CD14-positive monocyte (primary cell): ENCODE results near the gene IZUMO1. TPM values are rescaled to one million over a fixed set of nuclear protein-coding genes. Genes with fewer than 3 reads are reported as not detected.
A peak's percentile ranks its signal among the peaks of the same experiment; 100 is the strongest.

Experiments used
- DNase-seq, 3 donors: peaks; one replicate each; pipeline ENCODE4 v3.0.0-alpha.2; 2011 to 2022
- H2AFZ ChIP-seq: 2 replicates; pipeline ENCODE4 v1.6.0; 2012; ENCODE audit warnings: mild to moderate bottlenecking, low read depth, low read length, inconsistent platforms; ENCODE audit not compliant: insufficient read depth, poor library complexity, severe bottlenecking
- H3K27ac ChIP-seq, 2 donors: 1 replicate in 1 of 2; 2 replicates in 1 of 2; pipeline ENCODE4 v1.5.1; 2012 to 2013; ENCODE audit warnings: low read length in 2 of 2, control low read depth in 1 of 2, inconsistent platforms in 1 of 2, low read depth in 1 of 2, mild to moderate bottlenecking in 1 of 2
- H3K27me3 ChIP-seq, 2 donors: one replicate each; pipeline versions ENCODE4 v1.6.0 to v1.6.1; 2011 to 2013; ENCODE audit warnings: low read length in 2 of 2; ENCODE audit not compliant: control insufficient read depth in 2 of 2, insufficient read depth in 2 of 2
- H3K36me3 ChIP-seq, 2 donors: replicated peaks in 1 of 2; 1 replicate in 1 of 2; 2 replicates in 1 of 2; pipeline versions ENCODE4 v1.5.1 to v1.6.1; 2012 to 2013; ENCODE audit warnings: low read length in 2 of 2, control low read depth in 1 of 2, inconsistent platforms in 1 of 2, mild to moderate bottlenecking in 1 of 2; ENCODE audit not compliant: insufficient read depth in 2 of 2, control insufficient read depth in 1 of 2
- H3K4me1 ChIP-seq, 2 donors: 1 replicate in 1 of 2; 2 replicates in 1 of 2; pipeline versions ENCODE4 v1.5.1 to v1.6.1; 2012 to 2013; ENCODE audit warnings: low read length in 2 of 2, control low read depth in 1 of 2, inconsistent platforms in 1 of 2, mild to moderate bottlenecking in 1 of 2, moderate library complexity in 1 of 2; ENCODE audit not compliant: insufficient read depth in 2 of 2, control insufficient read depth in 1 of 2
- H3K4me2 ChIP-seq: replicated peaks from 2 replicates; pipeline ENCODE3; 2012; ENCODE audit warnings: low read length, moderate library complexity, mild to moderate bottlenecking; ENCODE audit not compliant: poor library complexity, severe bottlenecking; ENCODE audit errors: extremely low read depth
- H3K4me3 ChIP-seq, 3 experiments: fragments of 200-600 bp in 1 of 3; sonication (generic) in 1 of 3; replicated peaks in 1 of 3; 1 replicate in 2 of 3; 2 replicates in 1 of 3; pipeline ENCODE4 v1.5.1; 2011 to 2013; ENCODE audit warnings: low read length in 3 of 3, mild to moderate bottlenecking in 3 of 3, control low read depth in 2 of 3, low read depth in 2 of 3, inconsistent platforms in 1 of 3, moderate library complexity in 1 of 3
- H3K79me2 ChIP-seq: 2 replicates; pipeline ENCODE4 v1.6.0; 2012; ENCODE audit warnings: mild to moderate bottlenecking, control low read depth, inconsistent platforms, low read length, moderate library complexity; ENCODE audit not compliant: insufficient read depth
- H3K9ac ChIP-seq: 2 replicates; pipeline ENCODE4 v1.6.0; 2017; ENCODE audit warnings: low read length, mild to moderate bottlenecking; ENCODE audit not compliant: insufficient read depth, poor library complexity, severe bottlenecking
- H3K9me3 ChIP-seq, 2 donors: replicated peaks in 1 of 2; 1 replicate in 1 of 2; 2 replicates in 1 of 2; pipeline versions ENCODE4 v1.5.1 to v1.6.1; 2012 to 2013; ENCODE audit warnings: low read length in 2 of 2, control low read depth in 1 of 2; ENCODE audit not compliant: control insufficient read depth in 1 of 2, insufficient read depth in 1 of 2
- H4K20me1 ChIP-seq: 2 replicates; pipeline ENCODE4 v1.6.0; 2012; ENCODE audit warnings: mild to moderate bottlenecking, low read length, control low read depth, moderate library complexity; ENCODE audit not compliant: insufficient read depth
- H3K27ac Mint-ChIP-seq, 7 donors: one replicate each; pipeline ENCODE4 v1.8.0; 2020; ENCODE audit warnings: mild to moderate bottlenecking in 7 of 7, mixed read lengths in 7 of 7, moderate library complexity in 6 of 7, inconsistent platforms in 2 of 7
- H3K27me3 Mint-ChIP-seq, 3 donors: one replicate each; pipeline ENCODE4 v1.8.0; 2021 to 2022; ENCODE audit warnings: low read depth in 3 of 3, mild to moderate bottlenecking in 3 of 3, mixed read lengths in 3 of 3, moderate library complexity in 3 of 3, inconsistent platforms in 1 of 3
- H3K36me3 Mint-ChIP-seq, 2 donors: one replicate each; pipeline ENCODE4 v1.8.0; 2020; ENCODE audit warnings: mixed read lengths in 2 of 2, inconsistent platforms in 1 of 2, mild to moderate bottlenecking in 1 of 2
- H3K4me1 Mint-ChIP-seq: one replicate; pipeline ENCODE4 v1.8.0; 2020; ENCODE audit warnings: mild to moderate bottlenecking, mixed read lengths
- H3K4me3 Mint-ChIP-seq, 2 donors: one replicate each; pipeline ENCODE4 v1.8.0; 2020; ENCODE audit warnings: mild to moderate bottlenecking in 2 of 2, mixed read lengths in 2 of 2, moderate library complexity in 1 of 2
- H3K9me3 Mint-ChIP-seq, 7 donors: one replicate each; pipeline ENCODE4 v1.8.0; 2020 to 2022; ENCODE audit warnings: mixed read lengths in 7 of 7, mild to moderate bottlenecking in 6 of 7, moderate library complexity in 6 of 7, inconsistent platforms in 2 of 7
- CTCF ChIP-seq: fragments of 200-600 bp; IDR thresholded peaks from one replicate; pipeline ENCODE4 v1.8.0; 2022; ENCODE audit warnings: antibody characterized with exemption, mild to moderate bottlenecking
- WGBS: methylation state at CpG from one replicate; pipeline ENCODE4 v1.1.5; 2013; ENCODE audit warnings: missing lambda C conversion rate; ENCODE audit not compliant: insufficient coverage; 5-methylcytosine and 5-hydroxymethylcytosine counted together
- intact Hi-C, 2 donors: fragments of 100-400 bp; cut with micrococcal nuclease; formaldehyde crosslinking; loops; one replicate each; pipeline versions ENCODE4 v1.15.0 to v1.15.1; 2023
- polyA minus RNA-seq: library from RNA; depleted of rRNA, polyadenylated mRNA; stranded (reverse); fragments of >200 nt; gene quantifications from 2 replicates; pipeline ENCODE4 v1.2.3, GENCODE V29; 2012
- polyA plus RNA-seq, 3 donors: library from polyadenylated mRNA; depleted of rRNA in 1 of 3; unstranded in 2 of 3; stranded (reverse) in 1 of 3; fragments of 300-500 nt in 2 of 3; fragments of >200 nt in 1 of 3; fragmentation: Illumina TruSeq in 2 of 3; gene quantifications; 1 replicate in 2 of 3; 2 replicates in 1 of 3; pipeline ENCODE4 v1.2.3, GENCODE V29; 2012 to 2021
- total RNA-seq, 12 experiments: library from RNA in 1 of 12; stranded (reverse) in 1 of 12; fragments of 120-200 nt in 1 of 12; gene quantifications; one replicate each; pipeline ENCODE4 v1.2.4 and lab custom pipeline; 2013 to 2026; ENCODE audit warnings: mixed read lengths in 6 of 12, inconsistent platforms in 1 of 12

Gene IZUMO1
- not detected for total RNA-seq (2013)
- not detected for polyA plus RNA-seq
- polyA minus RNA-seq = 0.08 TPM in 1 of 2 replicates, not detected in the other
- 0.06 to 13.6 (median 2.0) reads per million in 11 experiments for total RNA-seq (lab: John Stamatoyannopoulos, UW)

DNA sequence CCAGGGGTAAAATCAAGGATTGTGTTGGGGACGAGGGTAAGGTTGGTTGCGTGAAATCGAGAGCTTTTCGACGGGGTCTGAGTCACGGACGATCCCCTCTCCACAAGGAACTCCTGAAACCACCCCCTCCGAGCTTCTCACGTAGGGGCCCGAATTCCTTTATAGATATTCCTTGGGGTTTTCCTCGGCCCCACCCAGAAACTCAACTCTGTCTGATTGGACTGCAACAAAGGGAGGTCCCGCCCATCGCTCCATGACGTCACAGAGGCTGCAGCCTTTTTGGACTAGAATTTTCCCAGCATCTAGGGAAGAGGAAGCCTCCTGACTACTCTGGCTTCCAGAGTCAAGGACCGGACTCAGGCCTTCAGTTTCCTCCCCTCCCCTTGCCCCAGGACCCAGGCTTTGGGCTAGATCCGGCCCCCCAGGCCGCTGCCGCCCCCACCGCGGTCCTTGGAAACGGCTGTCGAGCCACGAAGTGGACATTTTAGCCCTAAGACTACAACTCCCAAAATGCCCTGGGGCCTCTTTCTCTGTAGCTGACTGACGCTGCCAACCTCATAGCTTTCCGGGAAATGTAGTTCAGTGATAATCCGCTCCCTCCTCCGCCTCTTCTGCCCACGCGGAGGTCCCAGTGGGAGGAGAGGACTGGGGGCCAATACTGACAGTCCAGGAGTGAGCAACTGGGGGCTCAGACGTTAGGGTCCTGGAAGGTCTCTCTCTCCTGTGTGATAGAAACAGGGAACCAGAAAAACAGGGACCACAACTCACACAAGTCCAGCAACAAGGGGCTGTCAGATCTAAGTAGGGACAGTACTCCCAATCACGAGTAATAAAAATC is at the start of gene IZUMO1:
TSS of gene IZUMO1 (minus strand) at position 172 of the 838 bp plus-strand sequence. CDS start 1,050 bp downstream, outside the sequence.
- peaks cover 0 to 5% of the 10 kb centered on the region in 2 donors for H3K36me3 Mint-ChIP-seq
- H4K20me1 ChIP-seq = no peaks in the 10 kb centered on the region
- H3K36me3 ChIP-seq = no peaks in the 10 kb centered on the region
- peaks cover 10 to 12% of the 10 kb centered on the region in 2 donors for H3K9me3 ChIP-seq
- TF ChIP-seq CTCF = no peak
- 6% methylated on average over 16 of the region's 31 CpGs for WGBS
- H3K27me3 Mint-ChIP-seq = peaks cover 37 to 70% (median 53%) of the 10 kb centered on the region in 3 donors
- intact Hi-C loops = no loop called here
- peak within 1 kb of the TSS; percentile 51 for H3K9ac ChIP-seq
- H3K4me1 Mint-ChIP-seq = peaks cover 20% of the 10 kb centered on the region
- peak within 1 kb of the TSS; percentile 65 to 76 for H3K4me3 Mint-ChIP-seq
- no peak within 1 kb of the TSS for H3K27ac ChIP-seq
- peak within 1 kb of the TSS in 4 of 7 donors; percentile 45 to 61 (median 54) for H3K27ac Mint-ChIP-seq
- peaks cover 4 to 40% of the 10 kb centered on the region in 2 donors for H3K27me3 ChIP-seq
- peaks cover 5 to 11% of the 10 kb centered on the region in 2 donors for H3K4me1 ChIP-seq
- DNase-seq = peak; percentile 56 to 94 (median 77)
- peak within 1 kb of the TSS; percentile 19 to 76 (median 36) for H3K4me3 ChIP-seq
- peak within 1 kb of the TSS; percentile 80 for H2AFZ ChIP-seq
- peaks cover 8 to 22% (median 17%) of the 10 kb centered on the region in 7 donors for H3K9me3 Mint-ChIP-seq
- H3K4me2 ChIP-seq = peak within 1 kb of the TSS; percentile 63
- H3K79me2 ChIP-seq = no peaks in the 10 kb centered on the region

GRCh38 chr19:48795685-48796070 is 49.0 kb upstream of the IZUMO1 start:
- DNase-seq = no peak
- H3K4me1 ChIP-seq = peaks cover 4 to 6% of the 10 kb centered on the region in 2 donors
- no peaks in the 10 kb centered on the region for H3K79me2 ChIP-seq
- H3K4me2 ChIP-seq = peak overlapping the region; percentile 67
- no peak overlapping the region for H3K9ac ChIP-seq
- H3K4me3 Mint-ChIP-seq = peak overlapping the region in 1 of 2 donors; percentile 94
- peaks cover 2 to 4% (median 2%) of the 10 kb centered on the region in 3 donors for H3K27me3 Mint-ChIP-seq
- H3K27ac ChIP-seq = peak overlapping the region in 1 of 2 donors; percentile 76
- H3K9me3 ChIP-seq = no peaks in the 10 kb centered on the region
- H4K20me1 ChIP-seq = no peaks in the 10 kb centered on the region
- WGBS = 100% methylated on average over 2 of the region's 2 CpGs
- TF ChIP-seq CTCF = no peak
- peaks cover 0 to 5% of the 10 kb centered on the region in 2 donors for H3K36me3 Mint-ChIP-seq
- H3K4me1 Mint-ChIP-seq = peaks cover 6% of the 10 kb centered on the region
- H2AFZ ChIP-seq = no peak overlapping the region
- peak overlapping the region; percentile 13 to 95 (median 88) for H3K27ac Mint-ChIP-seq
- H3K4me3 ChIP-seq = peak overlapping the region in 1 of 3 experiments; percentile 89
- H3K9me3 Mint-ChIP-seq = no peaks in the 10 kb centered on the region
- H3K27me3 ChIP-seq = no peaks in the 10 kb centered on the region
- intact Hi-C loops = loop anchor here (1.0 to 5.0 kb wide), 2 partner anchors 40 to 177 kb away; no protein-coding TSS in a partner anchor
- no peaks in the 10 kb centered on the region for H3K36me3 ChIP-seq
